HCT116 (cell line): Measurements from ENCODE around the gene ELOVL5.

Source experiments
- CTCF ChIP-seq, 3 experiments: fragments of 200-600 bp in 1 of 3; sonication (generic) in 1 of 3; IDR thresholded peaks in 2 of 3; conservative IDR thresholded peaks in 1 of 3; 2 replicates each; pipeline ENCODE4 v1.5.1; 2012 to 2017; ENCODE audit warnings: low read depth in 2 of 3, low read length in 2 of 3, antibody characterized with exemption in 1 of 3, borderline replicate concordance in 1 of 3, control low read depth in 1 of 3, mild to moderate bottlenecking in 1 of 3, mixed read lengths in 1 of 3, mixed run types in 1 of 3, moderate library complexity in 1 of 3; ENCODE audit not compliant: insufficient read depth in 1 of 3
- EGR1 ChIP-seq: IDR thresholded peaks from 2 replicates; pipeline ENCODE4 v1.6.1; 2012; ENCODE audit warnings: low read depth
- EZH2 ChIP-seq: fragments of 200-600 bp; sonication (generic); IDR thresholded peaks from 2 replicates; pipeline ENCODE4 v1.6.1; 2017; ENCODE audit warnings: antibody characterized with exemption, mixed run types
- JUND ChIP-seq: IDR thresholded peaks from 2 replicates; pipeline ENCODE4 v1.6.1; 2012
- POLR2A ChIP-seq: IDR thresholded peaks from 2 replicates; pipeline ENCODE4 v1.7.0; 2011; ENCODE audit warnings: borderline replicate concordance; ENCODE audit not compliant: insufficient read depth, insufficient read length; ENCODE audit errors: extremely low read depth
- POLR2AphosphoS5 ChIP-seq: IDR thresholded peaks from 2 replicates; pipeline ENCODE4 v1.6.1; 2011; ENCODE audit warnings: mild to moderate bottlenecking, low read depth, low read length, moderate library complexity
- RAD21 ChIP-seq: IDR thresholded peaks from 2 replicates; pipeline ENCODE4 v1.6.1; 2012; ENCODE audit warnings: low read depth, mild to moderate bottlenecking
- SIN3A ChIP-seq: IDR thresholded peaks from 2 replicates; pipeline ENCODE4 v1.6.1; 2012; ENCODE audit warnings: low read depth
- YY1 ChIP-seq: IDR thresholded peaks from 2 replicates; pipeline ENCODE4 v1.6.1; 2011; ENCODE audit warnings: low read length, low read depth, moderate library complexity, mild to moderate bottlenecking; ENCODE audit not compliant: insufficient replicate concordance; ENCODE audit errors: extremely low read depth
- ZNF274 ChIP-seq: fragments of 200-500 bp; sonication (Bioruptor generic); IDR thresholded peaks from 2 replicates; pipeline ENCODE4 v1.6.1; 2014; ENCODE audit warnings: mild to moderate bottlenecking, low read depth, low read length, inconsistent platforms
- TF ChIP-seq, protein P1 (sequence below): IDR thresholded peaks from 2 replicates; pipeline ENCODE4 v1.6.1; 2012
- TF ChIP-seq, protein P2 (sequence below): IDR thresholded peaks from 2 replicates; pipeline ENCODE4 v1.6.1; 2011; ENCODE audit warnings: mild to moderate bottlenecking, low read length, moderate library complexity; ENCODE audit not compliant: insufficient replicate concordance; ENCODE audit errors: extremely low read depth
- TF ChIP-seq, protein P3 (sequence below): IDR thresholded peaks from 2 replicates; pipeline ENCODE4 v1.6.1; 2012; ENCODE audit warnings: low read depth

DNA sequence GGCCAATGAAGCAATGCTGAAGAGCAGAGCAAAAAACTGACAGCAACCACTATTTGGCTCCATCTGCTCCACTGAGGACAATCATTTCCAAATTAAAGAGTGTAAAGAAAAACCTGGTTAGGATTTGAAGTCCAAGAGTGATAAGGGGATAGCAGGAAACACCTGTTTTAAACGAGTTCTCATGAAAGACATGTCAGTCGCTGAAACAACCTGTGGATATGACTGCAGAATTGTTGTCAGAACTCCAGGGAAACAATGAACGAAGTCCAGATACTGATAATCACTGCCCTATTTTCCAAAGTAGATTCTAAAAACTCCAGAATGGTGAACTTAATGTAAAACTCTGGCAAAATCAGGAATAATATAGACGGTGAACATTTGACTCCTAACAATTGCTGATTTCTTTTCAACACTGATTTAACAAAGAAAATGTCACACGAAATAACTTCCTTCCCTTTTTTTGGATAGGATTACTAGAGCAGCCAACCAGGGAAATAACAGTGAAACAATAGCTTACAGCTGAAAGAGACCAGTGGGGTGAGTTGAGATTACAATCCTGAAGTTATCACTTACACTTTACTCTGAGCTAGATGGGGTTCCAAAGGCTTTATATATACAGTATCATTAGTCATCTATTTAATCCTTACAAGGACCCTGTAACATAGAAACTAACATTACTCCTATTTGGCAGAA lies 83.7 kb downstream of the ELOVL5 start:
- TF ChIP-seq YY1 (no peak), CTCF (IDR thresholded peaks at IDR 0.05 in 2 of 3, conservative IDR thresholded peaks at IDR 0.05 in 1 of 3; ENCODE audit: borderline replicate concordance in 1 of 3, insufficient read depth in 1 of 3, low read depth in 2 of 3, low read length in 2 of 3) (no peak), ZNF274 (no peak), POLR2A (no peak), POLR2AphosphoS5 (no peak), EZH2 (no peak), JUND (no peak), SIN3A (no peak), RAD21 (no peak), EGR1 (no peak)
- TF ChIP-seq, protein P1, sequence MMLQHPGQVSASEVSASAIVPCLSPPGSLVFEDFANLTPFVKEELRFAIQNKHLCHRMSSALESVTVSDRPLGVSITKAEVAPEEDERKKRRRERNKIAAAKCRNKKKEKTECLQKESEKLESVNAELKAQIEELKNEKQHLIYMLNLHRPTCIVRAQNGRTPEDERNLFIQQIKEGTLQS = no peak
- TF ChIP-seq, protein P2, sequence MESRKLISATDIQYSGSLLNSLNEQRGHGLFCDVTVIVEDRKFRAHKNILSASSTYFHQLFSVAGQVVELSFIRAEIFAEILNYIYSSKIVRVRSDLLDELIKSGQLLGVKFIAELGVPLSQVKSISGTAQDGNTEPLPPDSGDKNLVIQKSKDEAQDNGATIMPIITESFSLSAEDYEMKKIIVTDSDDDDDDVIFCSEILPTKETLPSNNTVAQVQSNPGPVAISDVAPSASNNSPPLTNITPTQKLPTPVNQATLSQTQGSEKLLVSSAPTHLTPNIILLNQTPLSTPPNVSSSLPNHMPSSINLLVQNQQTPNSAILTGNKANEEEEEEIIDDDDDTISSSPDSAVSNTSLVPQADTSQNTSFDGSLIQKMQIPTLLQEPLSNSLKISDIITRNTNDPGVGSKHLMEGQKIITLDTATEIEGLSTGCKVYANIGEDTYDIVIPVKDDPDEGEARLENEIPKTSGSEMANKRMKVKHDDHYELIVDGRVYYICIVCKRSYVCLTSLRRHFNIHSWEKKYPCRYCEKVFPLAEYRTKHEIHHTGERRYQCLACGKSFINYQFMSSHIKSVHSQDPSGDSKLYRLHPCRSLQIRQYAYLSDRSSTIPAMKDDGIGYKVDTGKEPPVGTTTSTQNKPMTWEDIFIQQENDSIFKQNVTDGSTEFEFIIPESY = no peak
- TF ChIP-seq, protein P3, sequence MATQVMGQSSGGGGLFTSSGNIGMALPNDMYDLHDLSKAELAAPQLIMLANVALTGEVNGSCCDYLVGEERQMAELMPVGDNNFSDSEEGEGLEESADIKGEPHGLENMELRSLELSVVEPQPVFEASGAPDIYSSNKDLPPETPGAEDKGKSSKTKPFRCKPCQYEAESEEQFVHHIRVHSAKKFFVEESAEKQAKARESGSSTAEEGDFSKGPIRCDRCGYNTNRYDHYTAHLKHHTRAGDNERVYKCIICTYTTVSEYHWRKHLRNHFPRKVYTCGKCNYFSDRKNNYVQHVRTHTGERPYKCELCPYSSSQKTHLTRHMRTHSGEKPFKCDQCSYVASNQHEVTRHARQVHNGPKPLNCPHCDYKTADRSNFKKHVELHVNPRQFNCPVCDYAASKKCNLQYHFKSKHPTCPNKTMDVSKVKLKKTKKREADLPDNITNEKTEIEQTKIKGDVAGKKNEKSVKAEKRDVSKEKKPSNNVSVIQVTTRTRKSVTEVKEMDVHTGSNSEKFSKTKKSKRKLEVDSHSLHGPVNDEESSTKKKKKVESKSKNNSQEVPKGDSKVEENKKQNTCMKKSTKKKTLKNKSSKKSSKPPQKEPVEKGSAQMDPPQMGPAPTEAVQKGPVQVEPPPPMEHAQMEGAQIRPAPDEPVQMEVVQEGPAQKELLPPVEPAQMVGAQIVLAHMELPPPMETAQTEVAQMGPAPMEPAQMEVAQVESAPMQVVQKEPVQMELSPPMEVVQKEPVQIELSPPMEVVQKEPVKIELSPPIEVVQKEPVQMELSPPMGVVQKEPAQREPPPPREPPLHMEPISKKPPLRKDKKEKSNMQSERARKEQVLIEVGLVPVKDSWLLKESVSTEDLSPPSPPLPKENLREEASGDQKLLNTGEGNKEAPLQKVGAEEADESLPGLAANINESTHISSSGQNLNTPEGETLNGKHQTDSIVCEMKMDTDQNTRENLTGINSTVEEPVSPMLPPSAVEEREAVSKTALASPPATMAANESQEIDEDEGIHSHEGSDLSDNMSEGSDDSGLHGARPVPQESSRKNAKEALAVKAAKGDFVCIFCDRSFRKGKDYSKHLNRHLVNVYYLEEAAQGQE = no peak
